Articular chondrocyte of knee joint (primary cell): Measurements from ENCODE around the gene PIEZO1. TPM values are rescaled to one million over a fixed set of nuclear protein-coding genes. Genes with fewer than 3 reads are reported as not detected.

Source experiments
- total RNA-seq: library from RNA; depleted of rRNA; stranded (reverse); fragments of >200 nt; gene quantifications from 2 replicates; pipeline ENCODE4 v1.2.3, GENCODE V29; 2012

Gene PIEZO1, protein sequence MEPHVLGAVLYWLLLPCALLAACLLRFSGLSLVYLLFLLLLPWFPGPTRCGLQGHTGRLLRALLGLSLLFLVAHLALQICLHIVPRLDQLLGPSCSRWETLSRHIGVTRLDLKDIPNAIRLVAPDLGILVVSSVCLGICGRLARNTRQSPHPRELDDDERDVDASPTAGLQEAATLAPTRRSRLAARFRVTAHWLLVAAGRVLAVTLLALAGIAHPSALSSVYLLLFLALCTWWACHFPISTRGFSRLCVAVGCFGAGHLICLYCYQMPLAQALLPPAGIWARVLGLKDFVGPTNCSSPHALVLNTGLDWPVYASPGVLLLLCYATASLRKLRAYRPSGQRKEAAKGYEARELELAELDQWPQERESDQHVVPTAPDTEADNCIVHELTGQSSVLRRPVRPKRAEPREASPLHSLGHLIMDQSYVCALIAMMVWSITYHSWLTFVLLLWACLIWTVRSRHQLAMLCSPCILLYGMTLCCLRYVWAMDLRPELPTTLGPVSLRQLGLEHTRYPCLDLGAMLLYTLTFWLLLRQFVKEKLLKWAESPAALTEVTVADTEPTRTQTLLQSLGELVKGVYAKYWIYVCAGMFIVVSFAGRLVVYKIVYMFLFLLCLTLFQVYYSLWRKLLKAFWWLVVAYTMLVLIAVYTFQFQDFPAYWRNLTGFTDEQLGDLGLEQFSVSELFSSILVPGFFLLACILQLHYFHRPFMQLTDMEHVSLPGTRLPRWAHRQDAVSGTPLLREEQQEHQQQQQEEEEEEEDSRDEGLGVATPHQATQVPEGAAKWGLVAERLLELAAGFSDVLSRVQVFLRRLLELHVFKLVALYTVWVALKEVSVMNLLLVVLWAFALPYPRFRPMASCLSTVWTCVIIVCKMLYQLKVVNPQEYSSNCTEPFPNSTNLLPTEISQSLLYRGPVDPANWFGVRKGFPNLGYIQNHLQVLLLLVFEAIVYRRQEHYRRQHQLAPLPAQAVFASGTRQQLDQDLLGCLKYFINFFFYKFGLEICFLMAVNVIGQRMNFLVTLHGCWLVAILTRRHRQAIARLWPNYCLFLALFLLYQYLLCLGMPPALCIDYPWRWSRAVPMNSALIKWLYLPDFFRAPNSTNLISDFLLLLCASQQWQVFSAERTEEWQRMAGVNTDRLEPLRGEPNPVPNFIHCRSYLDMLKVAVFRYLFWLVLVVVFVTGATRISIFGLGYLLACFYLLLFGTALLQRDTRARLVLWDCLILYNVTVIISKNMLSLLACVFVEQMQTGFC (N-terminal part only)
- total RNA-seq: 123 and 147 TPM in 2 replicates

DNA sequence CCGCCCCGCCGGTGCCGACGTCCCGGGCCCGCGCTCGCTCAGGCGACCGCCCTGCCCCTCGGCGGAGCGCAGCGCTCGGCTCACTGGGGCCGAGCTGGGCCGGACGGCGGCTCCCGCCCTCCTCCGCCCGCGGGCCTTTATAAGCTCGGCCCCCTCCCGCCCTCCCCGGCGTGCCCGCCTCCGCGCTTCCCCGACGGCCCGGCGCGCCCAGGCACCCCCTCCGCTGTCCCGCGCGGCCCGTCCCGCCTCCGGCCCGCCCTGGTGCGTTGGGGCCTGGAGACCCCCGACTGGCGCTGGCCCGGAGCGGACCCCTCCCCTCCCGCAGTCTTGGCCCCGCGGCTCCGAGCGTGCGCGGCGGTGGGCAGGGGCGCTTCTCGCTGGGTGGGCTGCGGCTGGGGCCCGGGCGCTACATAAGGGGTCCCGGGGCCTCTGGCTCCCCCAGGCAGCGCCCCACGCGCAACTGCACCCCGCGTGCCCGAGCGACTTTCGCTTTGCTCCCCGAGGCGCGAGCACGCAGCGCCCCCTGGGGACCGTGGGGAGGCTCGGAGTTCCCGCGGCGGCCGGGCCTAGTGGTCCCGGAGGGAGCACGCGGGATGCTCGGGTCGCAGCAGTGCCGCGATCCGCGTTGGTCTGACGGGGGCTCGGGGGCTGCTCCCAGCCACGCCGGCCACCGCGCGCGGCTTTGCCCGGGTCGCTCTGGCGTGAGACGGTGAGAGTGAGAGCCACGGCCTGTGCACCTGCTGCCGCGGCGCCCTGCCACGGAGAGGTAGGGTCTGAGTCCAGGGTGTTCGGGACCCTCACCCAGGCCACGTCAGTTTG lies at the start of gene PIEZO1:
PIEZO1 (minus strand) TSS at position 115 of the 819 bp plus-strand sequence. CDS start 256 bp downstream, outside the sequence.

GRCh38 chr16:88811769-88812512 lies 26.9 kb upstream of the PIEZO1 start, which contains the start of gene APRT:
TSS of gene APRT (minus strand) at chr16:88811928. CDS start at chr16:88811899, 29 bp downstream.

DNA sequence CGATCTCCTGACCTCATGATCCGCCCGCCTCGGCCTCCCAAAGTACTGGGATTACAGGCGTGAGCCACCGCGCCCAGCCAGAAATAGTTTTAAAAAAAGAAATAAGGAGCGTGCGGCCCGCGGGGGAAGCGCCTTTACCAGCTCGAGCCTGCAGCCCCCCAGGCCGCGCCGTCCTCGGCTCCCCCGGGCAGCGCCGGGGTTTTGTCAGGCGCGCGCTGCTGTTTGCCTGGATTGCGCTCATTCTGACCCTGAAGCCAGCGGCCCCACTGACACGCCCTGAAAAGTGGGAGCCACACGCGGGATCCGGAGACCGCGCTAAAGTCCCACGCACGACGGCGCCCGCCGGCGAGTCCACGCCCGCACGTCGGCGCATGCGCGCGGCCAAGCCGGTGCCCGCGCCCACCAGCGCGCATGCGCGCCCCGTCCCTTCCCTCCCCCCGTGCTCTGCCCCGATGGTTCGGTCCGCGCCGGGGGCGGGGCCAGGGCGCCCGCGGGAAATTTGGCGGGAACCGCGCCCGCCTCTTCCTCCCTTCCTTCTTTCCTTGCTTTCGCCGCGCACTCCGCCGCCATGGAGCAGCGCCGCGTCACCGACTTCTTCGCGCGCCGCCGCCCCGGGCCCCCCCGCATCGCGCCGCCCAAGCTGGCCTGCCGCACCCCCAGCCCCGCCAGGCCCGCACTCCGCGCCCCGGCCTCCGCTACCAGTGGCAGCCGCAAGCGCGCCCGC lies 18.4 kb upstream of the PIEZO1 start, which contains the start of gene CDT1:
CDT1 (plus strand) TSS at position 526 of the 724 bp plus-strand sequence; CDS start at position 569, 43 bp downstream.

GRCh38 chr16:88706229-88706964 lies 78.6 kb downstream of the PIEZO1 start, which contains the start of the genes CTU2 and RNF166:
TSS of gene CTU2 (plus strand) at chr16:88706503. CDS start at chr16:88706531, 28 bp downstream.
TSS of gene RNF166 (minus strand) at chr16:88706408. CDS start at chr16:88706325, 83 bp downstream.

GRCh38 chr16:88686439-88687253 lies 98.4 kb downstream of the PIEZO1 start, which contains the start of gene SNAI3:
TSS of gene SNAI3 (minus strand) at chr16:88686507. CDS start at chr16:88686406, 101 bp downstream.

Other genes starting within 250 kb of the PIEZO1 start
- gene ZC3H18, start 214.8 kb downstream of the PIEZO1 start, total RNA-seq: 11.7 and 12.5 TPM in 2 replicates
- not detected in 2 replicates for gene IL17C, start 146.6 kb downstream of the PIEZO1 start, total RNA-seq
- 162 and 191 TPM in 2 replicates for gene CYBA, start 134.2 kb downstream of the PIEZO1 start, total RNA-seq
- gene MVD, start 122.1 kb downstream of the PIEZO1 start, total RNA-seq: 23.1 and 25.6 TPM in 2 replicates
- gene SNAI3, start 98.7 kb downstream of the PIEZO1 start, total RNA-seq: not detected in 2 replicates
- gene RNF166, start 78.8 kb downstream of the PIEZO1 start, total RNA-seq: 9.0 and 10.8 TPM in 2 replicates
- gene CTU2, start 78.7 kb downstream of the PIEZO1 start, total RNA-seq: 10.5 and 12.0 TPM in 2 replicates
- 5.4 and 7.6 TPM in 2 replicates for gene CDT1, start 18.6 kb upstream of the PIEZO1 start, total RNA-seq
- gene APRT, start 26.7 kb upstream of the PIEZO1 start, total RNA-seq: 43.8 and 48.7 TPM in 2 replicates
- 26.5 and 28.6 TPM in 2 replicates for gene GALNS, start 71.7 kb upstream of the PIEZO1 start, total RNA-seq
- 50.2 TPM in 2 replicates for gene TRAPPC2L, start 71.9 kb upstream of the PIEZO1 start, total RNA-seq
- gene PABPN1L, start 81.4 kb upstream of the PIEZO1 start, total RNA-seq: not detected in 2 replicates
- gene CBFA2T3, start 192.0 kb upstream of the PIEZO1 start, total RNA-seq: not detected in 2 replicates